ENCODE measurements around the gene COL27A1.

Gene COL27A1

GRCh38 chr9:114131808-114132549 is 23.4 kb upstream of the COL27A1 start:
- TF ChIP-seq CTCF (IDR thresholded peaks at IDR 0.05; ENCODE audit: insufficient read depth, missing control alignments): no peak
- no peak for DNase-seq (ENCODE audit: insufficient read length, low spot score)
- FAIRE-seq: no peak

GRCh38 chr9:114132550-114132918 is 22.8 kb upstream of the COL27A1 start:
- TF ChIP-seq CTCF (IDR thresholded peaks at IDR 0.05; ENCODE audit: insufficient read depth, missing control alignments): no peak
- no peak for FAIRE-seq
- DNase-seq (ENCODE audit: insufficient read length, low spot score): no peak

DNA sequence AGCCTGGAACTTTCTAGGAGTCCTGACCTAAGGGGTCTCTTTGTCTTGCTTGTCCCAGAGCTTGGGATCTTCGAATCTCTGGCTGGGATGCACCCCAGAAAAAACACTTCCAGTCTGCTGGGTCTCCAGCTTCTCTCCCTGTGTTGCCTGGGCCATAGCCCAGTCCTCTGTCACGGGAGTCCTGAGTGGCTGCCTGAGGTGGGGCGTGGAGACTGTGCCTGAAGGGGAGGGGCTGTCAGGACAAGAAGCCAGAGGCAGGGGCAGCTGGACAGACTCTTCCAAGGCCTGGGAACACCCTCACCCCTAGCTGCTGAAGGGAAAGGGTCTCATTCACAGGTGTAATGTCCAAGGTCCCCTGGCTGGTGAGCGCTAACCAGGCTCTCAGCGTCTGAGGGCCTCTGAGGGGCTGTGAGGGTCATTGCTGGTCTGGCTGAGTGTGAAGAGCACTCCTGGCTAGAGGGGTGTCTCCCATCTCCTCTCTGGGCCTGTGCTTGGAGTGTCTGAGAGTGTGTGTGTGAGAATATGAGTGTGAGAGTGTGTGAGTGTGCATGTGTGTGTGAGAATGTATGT is 20.4 kb upstream of the COL27A1 start:
- DNase-seq (ENCODE audit: insufficient read length, low spot score) (no peak), FAIRE-seq (no peak)
- TF ChIP-seq CTCF (IDR thresholded peaks at IDR 0.05; ENCODE audit: insufficient read depth, missing control alignments): no peak

DNA sequence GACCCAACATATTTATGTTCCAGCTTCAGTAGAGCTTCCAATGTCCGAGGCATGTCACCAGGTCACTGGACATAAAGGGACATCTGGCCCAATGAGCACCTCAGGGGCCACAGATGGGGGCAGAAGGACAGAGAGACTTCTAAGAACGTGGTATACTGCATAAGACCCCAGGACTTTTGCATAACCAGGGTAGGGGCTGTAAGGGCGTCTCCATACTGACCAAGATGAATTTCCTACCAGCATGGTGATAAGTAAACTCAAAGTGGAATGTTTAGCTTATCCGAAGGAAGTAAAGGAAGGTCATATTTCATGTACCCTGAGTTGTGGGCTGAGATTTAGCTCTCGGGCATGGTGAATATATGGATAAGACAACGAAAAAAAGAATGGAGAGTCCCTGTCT is 17.5 kb upstream of the COL27A1 start:
- no peak for TF ChIP-seq CTCF (IDR thresholded peaks at IDR 0.05; ENCODE audit: insufficient read depth, missing control alignments)
- no peak for FAIRE-seq
- no peak for DNase-seq (ENCODE audit: insufficient read length, low spot score)

DNA sequence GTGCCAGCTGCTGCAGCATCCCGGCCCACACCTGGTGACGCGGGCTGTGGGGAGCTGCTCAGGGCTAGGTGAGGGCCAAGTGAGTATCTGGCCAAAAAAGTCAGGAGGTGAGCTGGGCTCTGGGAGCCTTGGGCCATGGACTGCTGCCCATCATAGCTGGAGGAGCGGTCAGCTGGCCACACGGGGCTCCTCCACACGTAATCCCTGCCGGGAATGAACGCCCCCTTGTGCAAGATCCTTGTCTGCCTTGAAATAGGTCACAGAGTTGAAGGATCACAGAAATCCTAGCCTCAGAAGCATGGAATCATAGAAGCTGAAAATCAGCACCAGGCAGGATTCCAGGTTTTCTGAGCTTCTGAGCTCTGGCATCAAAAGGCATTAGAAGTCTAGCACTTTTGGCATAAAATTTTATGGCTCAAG is 16.8 kb upstream of the COL27A1 start:
- FAIRE-seq: no peak
- no peak for DNase-seq (ENCODE audit: insufficient read length, low spot score)
- TF ChIP-seq CTCF (IDR thresholded peaks at IDR 0.05; ENCODE audit: insufficient read depth, missing control alignments): no peak

DNA sequence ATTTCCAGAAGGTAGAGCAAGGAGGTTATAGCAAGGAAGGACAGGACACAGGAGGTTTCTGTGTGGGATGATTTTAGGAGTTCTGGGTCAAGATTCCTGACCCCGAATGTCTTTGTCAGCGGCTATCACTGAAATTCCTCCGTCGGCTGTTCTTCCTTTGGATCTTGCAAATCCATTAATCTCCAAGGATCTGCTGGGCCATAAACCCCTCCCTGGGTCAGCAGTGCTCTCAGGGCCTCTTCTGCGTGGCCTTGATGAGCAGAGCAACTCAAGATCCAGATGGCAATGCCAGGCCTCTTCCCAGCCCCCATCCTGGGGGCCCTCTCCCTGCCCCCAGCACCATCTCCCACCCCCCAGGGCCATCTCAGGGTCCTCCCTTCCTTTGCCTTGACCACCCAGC is 16.3 kb upstream of the COL27A1 start:
- FAIRE-seq: no peak
- no peak for TF ChIP-seq CTCF (IDR thresholded peaks at IDR 0.05; ENCODE audit: insufficient read depth, missing control alignments)
- no peak for DNase-seq (ENCODE audit: insufficient read length, low spot score)

- TF ChIP-seq CTCF (IDR thresholded peaks at IDR 0.05; ENCODE audit: insufficient read depth, missing control alignments): no peak
Observed at GRCh38 chr9:114140401-114140800, 14.9 kb upstream of the COL27A1 start.

More at GRCh38 chr9:114140401-114140800, 14.9 kb upstream of the COL27A1 start:
- DNase-seq (ENCODE audit: insufficient read length, low spot score): no peak
- no peak for FAIRE-seq
